Spleen (tissue), 11 donors: ENCODE data around the gene CROCC2. TPM values are rescaled to one million over a fixed set of nuclear protein-coding genes. Genes with fewer than 3 reads are reported as not detected.
A peak's percentile ranks its signal among the peaks of the same experiment; 100 is the strongest.

Experiments
- DNase-seq: peaks from one replicate; pipeline ENCODE4 v3.0.0-alpha.2; 2020
- H3K27ac ChIP-seq, 8 donors: fragments of 200-600 bp; sonication (generic) in 7 of 8; 1 replicate in 4 of 8; 2 replicates in 4 of 8; pipeline versions ENCODE4 v1.5.0 to v1.8.0; 2016 to 2021; ENCODE audit warnings: inconsistent platforms in 4 of 8, mild to moderate bottlenecking in 4 of 8, moderate library complexity in 1 of 8
- H3K27me3 ChIP-seq, 7 donors: fragments of 200-600 bp; sonication (generic) in 6 of 7; replicated peaks in 1 of 7; 1 replicate in 4 of 7; 2 replicates in 3 of 7; pipeline versions ENCODE4 v1.5.0 to v1.8.0; 2016 to 2021; ENCODE audit warnings: inconsistent platforms in 3 of 7, mild to moderate bottlenecking in 1 of 7
- H3K36me3 ChIP-seq, 6 donors: fragments of 200-600 bp; sonication (generic) in 5 of 6; 1 replicate in 4 of 6; 2 replicates in 2 of 6; pipeline versions ENCODE4 v1.5.0 to v1.8.0; 2016 to 2021; ENCODE audit warnings: inconsistent platforms in 2 of 6
- H3K4me1 ChIP-seq, 6 donors: fragments of 200-600 bp; sonication (generic) in 5 of 6; 1 replicate in 3 of 6; 2 replicates in 3 of 6; pipeline versions ENCODE4 v1.5.0 to v1.8.0; 2016 to 2021; ENCODE audit warnings: inconsistent platforms in 3 of 6
- H3K4me3 ChIP-seq, 8 donors: fragments of 200-600 bp; sonication (generic) in 7 of 8; 1 replicate in 4 of 8; 2 replicates in 4 of 8; pipeline versions ENCODE4 v1.5.0 to v1.8.0; 2016 to 2021; ENCODE audit warnings: inconsistent platforms in 4 of 8, mild to moderate bottlenecking in 4 of 8, moderate library complexity in 2 of 8
- H3K9me3 ChIP-seq, 8 donors: fragments of 200-600 bp; sonication (generic) in 7 of 8; 1 replicate in 4 of 8; 2 replicates in 4 of 8; pipeline versions ENCODE4 v1.5.0 to v1.8.0; 2016 to 2021; ENCODE audit warnings: inconsistent platforms in 4 of 8
- POLR2A ChIP-seq, 3 donors: fragments of 450-650 bp; IDR thresholded peaks; one replicate each; pipeline ENCODE4 v1.5.1; 2017; ENCODE audit warnings: antibody characterized with exemption in 3 of 3, mild to moderate bottlenecking in 1 of 3
- POLR2AphosphoS5 ChIP-seq, 3 donors: sonication (generic); formaldehyde crosslinking; IDR thresholded peaks; one replicate each; pipeline ENCODE4 v1.5.1; 2017; ENCODE audit warnings: antibody characterized with exemption in 3 of 3
- WGBS, 5 donors: extraction: QIAGEN DNeasy Blood & Tissue Kit in 3 of 5; methylation state at CpG; one replicate each; pipeline versions ENCODE4 v1.1.5 to v1.1.7; 2013 to 2018; 5-methylcytosine and 5-hydroxymethylcytosine counted together
- intact Hi-C: fragments of 100-400 bp; cut with DNase I; formaldehyde crosslinking; loops from one replicate; pipeline ENCODE4 v1.15.0; 2023; ENCODE audit warnings: low total_unique reads
- polyA plus RNA-seq, 3 donors: library from polyadenylated mRNA; stranded (reverse); fragments of 200-250 nt; gene quantifications; one replicate each; pipeline ENCODE4 v1.2.1, GENCODE V29; 2013
- total RNA-seq, 7 donors: library from RNA; depleted of rRNA in 3 of 7; stranded (reverse); fragments of >200 nt in 3 of 7; fragmentation: NEBNext Ultra II Directional in 4 of 7; extraction: Animal tissue kit (Norgen Biotek cat#: 25700) in 4 of 7; gene quantifications; one replicate each; pipeline versions ENCODE4 v1.1.0 to v1.2.1, GENCODE V29; 2016 to 2021
- TF ChIP-seq, protein P1 (sequence below), 11 experiments: fragments of 200-600 bp in 7 of 11; fragments of 450-650 bp in 4 of 11; sonication (generic) in 4 of 11; IDR thresholded peaks in 8 of 11; conservative IDR thresholded peaks in 3 of 11; 1 replicate in 7 of 11; 2 replicates in 4 of 11; pipeline versions ENCODE4 v1.4.0 to v1.8.0; 2016 to 2021; ENCODE audit warnings: antibody characterized with exemption in 11 of 11, inconsistent platforms in 4 of 11, mild to moderate bottlenecking in 1 of 11
- donor health status: healthy with polysubstance abuse.
- donor health status: DM: no; HTN: no; CAD: no; lungs with moderate emphysema.
- donor health status: DM: no; HTN: no; CAD: no.
- donor health status: Bipolar disorder and iron deficiency.
- donor health status: healthy.
- donor health status: DM: no; HTN: no; CAD: no.
- donor health status: DM: yes; HTN: yes; CAD: no.

The CROCC2 gene
- total and polyA plus RNA-seq, 10 donors = 0.04 to 3.6 (median 0.75) TPM

DNA sequence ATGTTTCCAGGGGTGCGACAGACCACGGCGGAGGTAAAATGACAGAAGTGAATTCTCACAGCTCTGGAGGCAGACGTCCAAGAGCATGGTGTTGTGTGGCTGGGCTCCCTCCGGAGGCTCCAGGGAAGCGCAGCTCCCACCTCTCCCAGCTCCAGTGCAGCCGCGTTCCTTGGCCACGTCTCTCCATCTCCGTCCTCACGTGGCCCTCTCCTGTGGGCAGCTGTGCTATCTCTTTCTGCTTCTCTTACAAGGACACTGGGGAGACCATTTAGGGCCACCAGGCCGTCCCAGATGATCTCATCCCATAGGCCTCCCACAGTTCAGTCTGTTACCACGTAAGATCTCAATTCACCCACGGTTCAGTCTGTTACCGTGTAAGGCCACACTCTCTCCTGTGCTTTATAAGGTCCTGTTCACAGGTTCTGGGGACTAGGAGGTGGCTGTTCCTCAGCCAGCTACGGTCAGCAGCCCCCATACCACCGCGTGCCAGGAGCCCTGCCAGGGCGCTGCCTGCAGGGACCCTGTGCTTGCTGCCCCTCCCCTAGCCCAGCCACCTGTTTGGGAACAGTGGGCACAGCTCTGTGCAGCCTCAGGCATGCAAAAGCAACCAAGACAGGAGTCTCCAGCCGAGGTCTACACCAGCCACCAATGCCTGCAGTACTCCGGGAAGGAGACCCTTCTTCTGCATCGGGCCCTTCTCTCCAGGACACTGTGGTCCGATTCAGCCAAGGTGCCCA is 7.2 kb upstream of the CROCC2 start:
- WGBS, 5 donors = 69 to 79% (median 71%) methylated on average over 15 to 23 of the region's 23 CpGs
- Histone ChIP-seq H3K4me3 (no peak overlapping the region), H3K27me3 (no peaks in the 10 kb centered on the region), H3K36me3 (no peaks in the 10 kb centered on the region), H3K27ac (peak overlapping the region in 6 of 8 donors; percentile 70 to 88 (median 80)), H3K9me3 (no peaks in the 10 kb centered on the region), H3K4me1 (peaks cover 0 to 61% (median 20%) of the 10 kb centered on the region in 6 donors)
- TF ChIP-seq, protein P1, sequence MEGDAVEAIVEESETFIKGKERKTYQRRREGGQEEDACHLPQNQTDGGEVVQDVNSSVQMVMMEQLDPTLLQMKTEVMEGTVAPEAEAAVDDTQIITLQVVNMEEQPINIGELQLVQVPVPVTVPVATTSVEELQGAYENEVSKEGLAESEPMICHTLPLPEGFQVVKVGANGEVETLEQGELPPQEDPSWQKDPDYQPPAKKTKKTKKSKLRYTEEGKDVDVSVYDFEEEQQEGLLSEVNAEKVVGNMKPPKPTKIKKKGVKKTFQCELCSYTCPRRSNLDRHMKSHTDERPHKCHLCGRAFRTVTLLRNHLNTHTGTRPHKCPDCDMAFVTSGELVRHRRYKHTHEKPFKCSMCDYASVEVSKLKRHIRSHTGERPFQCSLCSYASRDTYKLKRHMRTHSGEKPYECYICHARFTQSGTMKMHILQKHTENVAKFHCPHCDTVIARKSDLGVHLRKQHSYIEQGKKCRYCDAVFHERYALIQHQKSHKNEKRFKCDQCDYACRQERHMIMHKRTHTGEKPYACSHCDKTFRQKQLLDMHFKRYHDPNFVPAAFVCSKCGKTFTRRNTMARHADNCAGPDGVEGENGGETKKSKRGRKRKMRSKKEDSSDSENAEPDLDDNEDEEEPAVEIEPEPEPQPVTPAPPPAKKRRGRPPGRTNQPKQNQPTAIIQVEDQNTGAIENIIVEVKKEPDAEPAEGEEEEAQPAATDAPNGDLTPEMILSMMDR (IDR thresholded peaks at IDR 0.05 in 8 of 11, conservative IDR thresholded peaks at IDR 0.05 in 3 of 11) = no peak
- TF ChIP-seq POLR2A (IDR thresholded peaks at IDR 0.05) (no peak), POLR2AphosphoS5 (IDR thresholded peaks at IDR 0.05) (no peak)
- intact Hi-C loops = no loop called here
- no peak for DNase-seq

DNA sequence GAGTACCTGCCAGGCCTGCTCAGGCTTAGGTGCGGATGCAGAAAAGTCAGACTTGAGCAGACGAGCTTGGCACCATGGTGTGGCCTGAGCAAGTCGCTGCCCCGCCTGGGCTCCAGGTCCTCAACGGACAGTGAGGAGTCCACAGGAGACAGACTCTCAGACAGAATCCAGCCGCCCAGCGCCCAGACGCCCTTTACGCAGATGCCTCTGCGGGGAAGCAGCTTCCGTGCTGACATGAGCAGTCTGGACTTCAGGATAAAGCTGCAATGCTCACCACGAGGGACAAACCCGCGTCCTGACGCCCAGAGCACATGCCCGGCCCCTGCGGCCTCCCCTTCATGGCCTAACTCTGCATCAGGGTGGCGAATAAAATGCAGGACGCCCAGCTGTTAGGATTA is 6.7 kb upstream of the CROCC2 start:
- Histone ChIP-seq H3K36me3 (no peaks in the 10 kb centered on the region), H3K9me3 (no peaks in the 10 kb centered on the region), H3K4me3 (no peak overlapping the region), H3K27ac (peak overlapping the region in 6 of 8 donors; percentile 70 to 88 (median 80)), H3K4me1 (peaks cover 0 to 61% (median 21%) of the 10 kb centered on the region in 6 donors), H3K27me3 (no peaks in the 10 kb centered on the region)
- 81 to 91% (median 85%) methylated on average over 9 to 19 of the region's 19 CpGs for WGBS, 5 donors
- no peak for DNase-seq
- intact Hi-C loops = no loop called here
- TF ChIP-seq POLR2A (IDR thresholded peaks at IDR 0.05) (no peak), POLR2AphosphoS5 (IDR thresholded peaks at IDR 0.05) (no peak)
- TF ChIP-seq, protein P1 (IDR thresholded peaks at IDR 0.05 in 8 of 11, conservative IDR thresholded peaks at IDR 0.05 in 3 of 11) = no peak

DNA sequence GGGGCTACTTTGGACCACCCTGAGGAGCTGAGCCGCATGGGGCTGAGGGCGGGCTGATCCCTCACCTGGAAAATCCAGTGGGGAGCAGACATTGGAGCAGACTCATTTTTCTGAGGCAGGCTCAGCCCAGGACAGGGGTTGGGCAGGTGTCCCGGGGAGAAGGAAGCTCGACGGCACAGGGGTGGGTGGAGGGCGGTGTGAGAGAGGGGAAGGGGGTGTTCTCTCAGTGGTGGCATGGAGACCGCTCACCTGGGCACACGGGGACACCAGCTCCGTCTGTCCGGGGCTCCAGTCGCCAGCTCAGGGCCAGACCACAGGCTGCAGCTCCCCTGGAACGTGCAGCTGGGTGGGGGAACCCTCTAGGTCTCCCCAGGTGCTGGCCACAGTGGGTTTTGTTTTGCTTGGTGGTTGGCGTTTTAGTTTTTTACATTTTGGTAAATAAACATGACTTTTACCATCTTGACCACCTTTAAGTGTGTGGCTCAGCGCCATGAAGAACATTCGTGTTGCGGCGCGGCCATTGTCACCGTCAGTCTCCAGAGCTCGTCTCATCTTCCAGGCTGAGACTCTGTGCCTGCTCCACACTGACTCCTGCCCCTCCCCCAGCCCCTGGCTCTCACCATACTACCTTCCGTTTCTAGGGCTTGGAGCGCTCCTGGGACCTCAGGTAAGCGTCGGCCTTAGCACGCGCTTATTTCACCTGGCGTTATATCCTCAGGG is 5.8 kb upstream of the CROCC2 start:
- Histone ChIP-seq H3K36me3 (no peaks in the 10 kb centered on the region), H3K4me3 (no peak overlapping the region), H3K27ac (peak overlapping the region in 2 of 8 donors; percentile 80 to 88), H3K4me1 (peaks cover 0 to 61% (median 25%) of the 10 kb centered on the region in 6 donors), H3K9me3 (no peaks in the 10 kb centered on the region), H3K27me3 (no peaks in the 10 kb centered on the region)
- WGBS, 5 donors = 83 to 93% (median 86%) methylated on average over 27 of the region's 27 CpGs
- TF ChIP-seq, protein P1 (IDR thresholded peaks at IDR 0.05 in 8 of 11, conservative IDR thresholded peaks at IDR 0.05 in 3 of 11) = no peak
- TF ChIP-seq POLR2AphosphoS5 (IDR thresholded peaks at IDR 0.05) (no peak), POLR2A (IDR thresholded peaks at IDR 0.05) (no peak)
- intact Hi-C loops = no loop called here
- DNase-seq = peak; percentile 44
